ENCODE results near the gene GTF2A2.
A peak's percentile ranks its signal among the peaks of the same experiment; 100 is the strongest.

DNA sequence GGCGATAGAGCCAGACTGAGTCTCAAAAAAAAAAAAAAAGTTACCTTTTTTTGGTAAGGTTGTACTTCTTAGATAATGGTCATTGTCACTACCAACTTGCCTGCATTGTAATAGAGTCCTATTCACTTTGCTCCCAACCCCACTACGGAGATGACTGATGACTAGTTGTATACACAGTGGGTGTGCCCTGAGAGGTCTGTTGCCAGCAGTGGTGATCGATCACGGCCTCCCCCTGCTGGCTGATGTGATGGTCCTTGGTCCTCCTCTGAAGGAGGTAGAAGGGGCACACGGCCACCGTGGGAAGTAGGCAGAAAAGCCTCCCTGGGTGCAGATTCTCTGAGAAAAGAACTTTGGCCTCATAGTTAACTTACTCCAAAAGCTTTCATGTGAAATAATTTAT lies 35.0 kb downstream of the GTF2A2 start:
- TF ChIP-seq, protein P1, sequence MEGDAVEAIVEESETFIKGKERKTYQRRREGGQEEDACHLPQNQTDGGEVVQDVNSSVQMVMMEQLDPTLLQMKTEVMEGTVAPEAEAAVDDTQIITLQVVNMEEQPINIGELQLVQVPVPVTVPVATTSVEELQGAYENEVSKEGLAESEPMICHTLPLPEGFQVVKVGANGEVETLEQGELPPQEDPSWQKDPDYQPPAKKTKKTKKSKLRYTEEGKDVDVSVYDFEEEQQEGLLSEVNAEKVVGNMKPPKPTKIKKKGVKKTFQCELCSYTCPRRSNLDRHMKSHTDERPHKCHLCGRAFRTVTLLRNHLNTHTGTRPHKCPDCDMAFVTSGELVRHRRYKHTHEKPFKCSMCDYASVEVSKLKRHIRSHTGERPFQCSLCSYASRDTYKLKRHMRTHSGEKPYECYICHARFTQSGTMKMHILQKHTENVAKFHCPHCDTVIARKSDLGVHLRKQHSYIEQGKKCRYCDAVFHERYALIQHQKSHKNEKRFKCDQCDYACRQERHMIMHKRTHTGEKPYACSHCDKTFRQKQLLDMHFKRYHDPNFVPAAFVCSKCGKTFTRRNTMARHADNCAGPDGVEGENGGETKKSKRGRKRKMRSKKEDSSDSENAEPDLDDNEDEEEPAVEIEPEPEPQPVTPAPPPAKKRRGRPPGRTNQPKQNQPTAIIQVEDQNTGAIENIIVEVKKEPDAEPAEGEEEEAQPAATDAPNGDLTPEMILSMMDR (IDR thresholded peaks at IDR 0.05), result peak; percentile 50
- TF ChIP-seq, protein P2, sequence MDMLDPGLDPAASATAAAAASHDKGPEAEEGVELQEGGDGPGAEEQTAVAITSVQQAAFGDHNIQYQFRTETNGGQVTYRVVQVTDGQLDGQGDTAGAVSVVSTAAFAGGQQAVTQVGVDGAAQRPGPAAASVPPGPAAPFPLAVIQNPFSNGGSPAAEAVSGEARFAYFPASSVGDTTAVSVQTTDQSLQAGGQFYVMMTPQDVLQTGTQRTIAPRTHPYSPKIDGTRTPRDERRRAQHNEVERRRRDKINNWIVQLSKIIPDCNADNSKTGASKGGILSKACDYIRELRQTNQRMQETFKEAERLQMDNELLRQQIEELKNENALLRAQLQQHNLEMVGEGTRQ (IDR thresholded peaks at IDR 0.05; ENCODE audit: borderline replicate concordance, low read depth, low read length), result no peak
- TF ChIP-seq, protein P3, sequence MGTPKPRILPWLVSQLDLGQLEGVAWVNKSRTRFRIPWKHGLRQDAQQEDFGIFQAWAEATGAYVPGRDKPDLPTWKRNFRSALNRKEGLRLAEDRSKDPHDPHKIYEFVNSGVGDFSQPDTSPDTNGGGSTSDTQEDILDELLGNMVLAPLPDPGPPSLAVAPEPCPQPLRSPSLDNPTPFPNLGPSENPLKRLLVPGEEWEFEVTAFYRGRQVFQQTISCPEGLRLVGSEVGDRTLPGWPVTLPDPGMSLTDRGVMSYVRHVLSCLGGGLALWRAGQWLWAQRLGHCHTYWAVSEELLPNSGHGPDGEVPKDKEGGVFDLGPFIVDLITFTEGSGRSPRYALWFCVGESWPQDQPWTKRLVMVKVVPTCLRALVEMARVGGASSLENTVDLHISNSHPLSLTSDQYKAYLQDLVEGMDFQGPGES (IDR thresholded peaks at IDR 0.05; ENCODE audit: low read depth, low read length), result no peak
- TF ChIP-seq JUND (IDR thresholded peaks at IDR 0.05), result no peak

Data from SK-N-SH (cell line).